Stimulated activated CD4-positive, alpha-beta T cell treated with anti-CD3 and anti-CD28 coated beads, Interleukin-12 subunit alpha, Interleukin-12 subunit beta, amount 100 ng/mL, for 48 hours (primary cell): ENCODE data around the gene ZDHHC3.
A peak's percentile ranks its signal among the peaks of the same experiment; 100 is the strongest.

Source experiments
- DNase-seq, 3 donors: peaks; one replicate each; pipeline ENCODE4 v3.0.0-alpha.2; 2020; ENCODE audit warnings: low read depth in 2 of 3, low spot score in 1 of 3

The ZDHHC3 gene

DNA sequence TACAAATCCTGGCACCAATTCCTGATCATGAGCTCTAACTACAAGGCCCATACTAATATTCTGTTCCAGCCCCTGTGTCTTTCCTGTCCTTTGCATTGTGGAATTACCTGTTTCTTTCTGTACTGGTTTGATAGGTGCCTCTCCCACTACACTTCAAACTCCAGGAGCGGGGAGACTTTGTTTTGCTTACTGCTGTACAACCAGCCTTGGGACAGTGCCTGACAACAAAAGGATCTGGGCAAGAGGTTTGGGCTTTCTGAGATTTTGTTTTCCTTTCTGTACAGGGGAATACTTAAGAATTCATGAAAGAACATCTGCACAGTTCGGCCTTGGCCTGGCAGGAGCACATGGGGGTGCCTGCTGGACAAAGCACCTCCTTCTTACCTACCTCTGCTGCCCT lies 45.1 kb downstream of the ZDHHC3 start:
- no peak for DNase-seq

GRCh38 chr3:44929782-44930181 lies 46.2 kb downstream of the ZDHHC3 start:
- DNase-seq = no peak

GRCh38 chr3:44927371-44927770 lies 48.6 kb downstream of the ZDHHC3 start:
- no peak for DNase-seq

GRCh38 chr3:44926921-44927320 lies 49.1 kb downstream of the ZDHHC3 start:
- no peak for DNase-seq

GRCh38 chr3:44926172-44926571 lies 49.8 kb downstream of the ZDHHC3 start:
- no peak for DNase-seq

DNA sequence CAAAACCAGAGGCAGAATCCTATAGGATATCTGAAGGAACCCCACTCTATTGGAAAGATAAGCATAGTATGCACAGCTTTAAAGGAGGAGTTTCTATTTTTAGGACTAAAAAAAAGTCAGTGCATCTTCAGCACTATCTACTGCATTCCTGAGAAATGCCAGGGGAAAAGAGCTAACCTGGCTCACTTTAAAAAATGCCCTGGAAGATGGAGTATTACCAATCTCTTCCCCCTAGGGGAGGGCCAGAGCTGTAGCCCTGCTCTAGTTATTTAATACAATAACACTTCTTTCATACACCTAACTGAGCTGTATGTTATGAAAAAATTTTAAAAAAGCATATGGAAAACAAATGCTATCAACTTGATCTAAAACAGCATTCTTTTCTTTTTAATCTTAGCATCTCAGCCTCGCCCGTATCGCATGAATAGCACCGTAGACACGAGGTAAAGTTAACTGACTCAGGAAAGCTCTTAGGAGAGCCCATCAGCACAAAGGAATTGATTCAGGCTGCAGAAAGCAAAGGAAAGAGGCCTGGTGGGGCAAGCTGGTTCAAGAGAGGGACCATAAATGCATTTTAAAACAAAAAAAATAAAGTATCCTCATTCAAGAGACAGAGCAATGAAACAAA lies 51.4 kb downstream of the ZDHHC3 start:
- DNase-seq = no peak

- DNase-seq = no peak
These were observed 52.1 kb downstream of the ZDHHC3 start for GRCh38 chr3:44923632-44924456.

DNA sequence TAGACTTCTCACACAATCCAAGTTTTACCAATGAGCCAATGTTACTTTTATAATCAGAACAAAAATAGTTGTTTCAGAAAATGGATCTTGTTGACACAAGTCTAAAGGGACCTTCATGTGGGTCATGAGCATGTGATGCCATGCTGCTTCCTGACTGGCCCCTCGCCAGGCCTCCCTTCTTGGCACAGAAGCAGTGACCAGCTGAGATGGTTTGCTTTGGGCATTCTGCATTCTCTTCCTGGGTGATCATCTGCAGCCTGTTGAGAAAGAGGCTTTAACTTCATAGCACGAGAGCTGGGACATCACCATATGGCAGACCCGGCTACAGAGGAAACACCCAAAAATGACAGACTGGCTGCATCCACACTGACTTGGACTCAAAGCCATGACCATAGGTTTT lies 55.9 kb downstream of the ZDHHC3 start:
- DNase-seq = no peak

- DNase-seq = no peak
These were observed 57.4 kb downstream of the ZDHHC3 start for GRCh38 chr3:44918581-44918980.

- DNase-seq = no peak
These were observed 57.9 kb downstream of the ZDHHC3 start for GRCh38 chr3:44918087-44918486.

GRCh38 chr3:44915702-44916438 lies 60.1 kb downstream of the ZDHHC3 start:
- no peak for DNase-seq

DNA sequence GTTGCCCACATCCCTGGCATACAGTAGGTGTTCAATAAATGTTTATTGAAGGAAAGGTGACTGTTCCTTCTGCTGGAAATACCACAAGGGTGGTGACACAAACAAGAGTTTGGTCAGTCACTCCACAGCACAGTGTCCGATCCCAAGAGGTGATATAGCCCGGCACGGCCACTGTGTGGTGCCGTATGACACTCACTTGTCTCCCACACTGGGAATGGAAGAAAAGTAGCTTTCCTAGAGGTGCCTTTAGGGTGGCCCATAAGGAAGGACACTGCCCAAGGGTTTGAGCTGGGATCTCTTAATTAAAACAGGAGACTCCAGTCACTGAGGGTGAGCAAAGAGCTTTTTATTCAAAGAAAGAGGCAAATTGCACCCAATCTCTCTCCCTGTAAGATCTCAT lies 61.0 kb downstream of the ZDHHC3 start:
- no peak for DNase-seq

DNA sequence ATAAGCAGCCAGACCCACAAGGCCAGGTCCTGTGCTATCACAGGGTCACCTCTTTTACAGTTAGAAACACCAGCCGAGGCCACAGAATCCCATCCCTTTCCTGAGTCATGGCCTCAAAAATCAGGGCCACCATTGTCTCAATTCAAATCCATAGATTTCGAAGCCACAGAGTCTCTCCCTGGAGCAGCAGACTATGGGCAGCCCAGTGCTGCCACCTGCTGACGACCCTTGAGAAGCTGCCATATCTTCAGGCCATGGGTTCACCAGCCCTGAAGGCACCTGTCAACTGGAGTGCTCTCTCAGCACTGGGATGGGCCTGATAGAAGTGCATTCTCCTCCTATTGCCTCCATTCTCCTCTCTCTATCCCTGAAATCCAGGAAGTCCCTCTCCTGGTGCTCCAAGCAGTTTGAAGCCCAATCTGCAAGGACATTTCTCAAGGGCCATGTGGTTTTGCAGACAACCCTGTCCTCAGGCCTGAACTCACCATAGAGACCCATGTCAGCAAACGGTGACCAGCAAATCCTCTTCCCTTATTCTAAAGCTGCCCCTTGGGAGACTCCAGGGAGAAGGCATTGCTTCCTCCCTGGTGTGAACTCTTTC lies 62.0 kb downstream of the ZDHHC3 start:
- peak; percentile 25 to 59 (median 41) for DNase-seq

GRCh38 chr3:44910693-44911092 lies 65.3 kb downstream of the ZDHHC3 start:
- no peak for DNase-seq

GRCh38 chr3:44909063-44909462 lies 66.9 kb downstream of the ZDHHC3 start:
- DNase-seq = no peak

DNA sequence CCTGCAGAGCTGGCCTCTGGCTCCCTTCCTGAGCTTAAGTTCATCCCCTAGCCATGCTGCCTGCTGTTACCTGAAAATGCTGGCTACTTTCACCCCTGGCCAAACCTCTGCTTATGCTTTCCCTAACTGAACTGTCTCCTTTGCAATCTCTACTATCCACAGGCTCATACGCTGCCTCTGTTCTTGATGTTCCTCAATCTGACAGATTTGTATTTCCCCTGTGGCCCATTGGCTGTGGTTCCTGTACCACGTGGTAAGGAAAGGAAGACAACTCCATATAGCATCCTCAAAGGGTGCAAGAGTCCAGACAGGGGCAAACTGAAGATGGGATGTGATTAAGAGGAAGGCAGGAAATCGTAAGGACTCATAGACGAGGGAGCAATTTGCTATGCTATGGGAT lies 68.4 kb downstream of the ZDHHC3 start:
- no peak for DNase-seq

DNA sequence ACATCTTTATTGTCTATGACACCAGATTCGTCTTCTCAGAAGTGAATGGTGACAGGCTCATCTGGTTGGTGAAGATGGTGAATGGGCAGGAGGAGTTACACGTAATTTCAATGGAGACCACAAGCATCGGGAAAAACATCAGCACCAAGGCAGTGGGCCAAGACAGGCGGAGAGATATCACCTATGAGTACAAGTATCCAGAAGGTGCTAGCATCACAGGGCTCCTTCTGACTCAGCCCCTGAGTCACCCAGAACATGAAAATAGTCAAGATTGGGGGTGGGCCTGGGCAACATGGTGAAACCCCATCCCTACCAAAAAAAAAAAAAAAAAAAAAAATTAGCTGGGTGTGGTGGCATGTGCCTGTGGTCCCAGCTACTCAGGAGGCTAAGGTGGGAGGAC lies 69.0 kb downstream of the ZDHHC3 start:
- peak in 1 of 3 donors; percentile 8 for DNase-seq

GRCh38 chr3:44905446-44906157 lies 70.4 kb downstream of the ZDHHC3 start:
- DNase-seq = no peak

- DNase-seq = no peak
These were observed 72.2 kb downstream of the ZDHHC3 start for GRCh38 chr3:44903751-44904150.

GRCh38 chr3:44903314-44903713 lies 72.7 kb downstream of the ZDHHC3 start:
- DNase-seq = no peak

GRCh38 chr3:44902628-44903027 lies 73.3 kb downstream of the ZDHHC3 start:
- DNase-seq = no peak
